ENCODE measurements around the gene FGD3. TPM values are rescaled to one million over a fixed set of nuclear protein-coding genes. Genes with fewer than 3 reads are reported as not detected.
"Not testable (repeated sequence)": the region's sequence is repeated elsewhere in the genome, so short reads cannot be mapped to it uniquely, and the experiment has no call there.

The FGD3 gene
- polyA plus RNA-seq, 5 donors, result 7.1 to 10.3 (median 7.9) TPM

GRCh38 chr9:93005876-93006275 is 58.6 kb downstream of the FGD3 start:
- DNase-seq, result no peak

- no peak for DNase-seq
Measured at GRCh38 chr9:93007529-93008058, 60.3 kb downstream of the FGD3 start.

- DNase-seq, result no peak
Measured at GRCh38 chr9:93008457-93008856, 61.1 kb downstream of the FGD3 start.

GRCh38 chr9:93009337-93010015 is 62.2 kb downstream of the FGD3 start:
- DNase-seq, result no peak

GRCh38 chr9:93010056-93010455 is 62.7 kb downstream of the FGD3 start:
- DNase-seq, result no peak

GRCh38 chr9:93010704-93011103 is 63.4 kb downstream of the FGD3 start:
- DNase-seq, result no peak

- DNase-seq, result no peak
Measured at GRCh38 chr9:93011114-93011513, 63.8 kb downstream of the FGD3 start.

- DNase-seq, result no peak
Measured at GRCh38 chr9:93012963-93013855, 65.9 kb downstream of the FGD3 start.

GRCh38 chr9:93013856-93014582 is 66.7 kb downstream of the FGD3 start:
- no peak for DNase-seq

GRCh38 chr9:93015190-93015589 is 67.9 kb downstream of the FGD3 start:
- not testable (repeated sequence) for DNase-seq

- DNase-seq, result no peak
Measured at GRCh38 chr9:93017621-93018020, 70.3 kb downstream of the FGD3 start.

GRCh38 chr9:93020151-93020550 is 72.8 kb downstream of the FGD3 start:
- no peak for DNase-seq

GRCh38 chr9:93020771-93021670 is 73.7 kb downstream of the FGD3 start:
- no peak for DNase-seq

GRCh38 chr9:93022066-93022465 is 74.7 kb downstream of the FGD3 start:
- no peak for DNase-seq

- DNase-seq, result no peak
Measured at GRCh38 chr9:93022721-93023520, 75.6 kb downstream of the FGD3 start.

GRCh38 chr9:93023521-93023815 is 76.1 kb downstream of the FGD3 start:
- DNase-seq, result no peak

- no peak for DNase-seq
Measured at GRCh38 chr9:93024646-93024910, 77.3 kb downstream of the FGD3 start.

GRCh38 chr9:93024986-93025630 is 77.8 kb downstream of the FGD3 start:
- DNase-seq, result no peak

GRCh38 chr9:93025736-93026135 is 78.4 kb downstream of the FGD3 start:
- DNase-seq, result no peak

- DNase-seq, result no peak
Measured at GRCh38 chr9:93026640-93027039, 79.3 kb downstream of the FGD3 start.

Measured in right lung (tissue), 5 donors.